Hindlimb muscle (tissue), 1 donor: ENCODE measurements around the gene OTUD6A. TPM values are rescaled to one million over a fixed set of nuclear protein-coding genes. Genes with fewer than 3 reads are reported as not detected.
"Not testable (repeated sequence)": the region's sequence is repeated elsewhere in the genome, so short reads cannot be mapped to it uniquely, and the experiment has no call there.

Experiments used
- DNase-seq: peaks from one replicate; pipeline ENCODE4 v3.0.0-alpha.2; 2013
- polyA plus RNA-seq: library from polyadenylated mRNA; unstranded; fragments of 120-200 nt; gene quantifications from one replicate; pipeline ENCODE4 v1.2.1, GENCODE V29; 2013; ENCODE audit not compliant: insufficient read length

OTUD6A gene
- polyA plus RNA-seq, 1 donor = not detected

DNA sequence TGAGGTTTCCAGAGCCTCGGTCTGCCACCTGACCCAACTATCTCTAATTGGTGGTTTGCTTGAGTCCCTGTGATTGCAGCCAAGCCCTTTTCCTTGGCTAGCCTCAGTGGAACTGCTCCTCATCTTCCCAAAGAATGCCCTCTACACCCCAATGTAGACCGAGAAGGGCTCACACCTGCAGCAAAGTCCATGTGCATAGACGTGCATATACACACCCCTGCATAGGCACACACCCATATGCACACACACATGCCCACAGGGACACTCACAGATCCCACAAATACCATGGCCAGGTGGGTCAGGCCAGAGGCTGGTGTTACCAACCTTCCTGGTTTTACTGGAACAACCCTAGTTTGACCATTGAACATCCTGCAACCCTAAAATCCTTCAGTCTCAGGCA is 12.9 kb upstream of the OTUD6A start:
- DNase-seq = no peak

DNA sequence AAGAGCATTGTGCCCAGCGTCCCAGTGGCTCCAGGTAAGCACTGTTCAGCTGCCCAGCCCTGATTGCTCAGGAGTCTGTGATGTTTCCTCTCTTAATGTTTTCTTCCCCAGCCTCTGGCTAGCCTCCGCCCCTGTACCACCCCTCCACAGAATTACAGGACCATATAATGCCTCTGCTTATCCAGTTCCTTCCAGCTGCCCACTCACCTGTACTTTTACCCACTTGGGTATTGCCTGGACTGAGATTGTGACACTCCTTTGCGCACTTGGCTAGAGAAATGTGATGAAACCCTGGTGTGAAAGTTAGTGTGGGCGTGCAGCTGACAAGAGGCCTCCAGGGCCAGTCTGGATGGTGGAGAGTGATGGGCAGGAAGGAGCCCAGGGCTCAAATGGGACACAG is 12.3 kb upstream of the OTUD6A start, which contains the start of gene AWAT2:
Gene AWAT2, minus strand, starts transcription at position 14 of the 400 bp plus-strand sequence. Its CDS starts 6 bp downstream, at position 8.
- DNase-seq = no peak

DNA sequence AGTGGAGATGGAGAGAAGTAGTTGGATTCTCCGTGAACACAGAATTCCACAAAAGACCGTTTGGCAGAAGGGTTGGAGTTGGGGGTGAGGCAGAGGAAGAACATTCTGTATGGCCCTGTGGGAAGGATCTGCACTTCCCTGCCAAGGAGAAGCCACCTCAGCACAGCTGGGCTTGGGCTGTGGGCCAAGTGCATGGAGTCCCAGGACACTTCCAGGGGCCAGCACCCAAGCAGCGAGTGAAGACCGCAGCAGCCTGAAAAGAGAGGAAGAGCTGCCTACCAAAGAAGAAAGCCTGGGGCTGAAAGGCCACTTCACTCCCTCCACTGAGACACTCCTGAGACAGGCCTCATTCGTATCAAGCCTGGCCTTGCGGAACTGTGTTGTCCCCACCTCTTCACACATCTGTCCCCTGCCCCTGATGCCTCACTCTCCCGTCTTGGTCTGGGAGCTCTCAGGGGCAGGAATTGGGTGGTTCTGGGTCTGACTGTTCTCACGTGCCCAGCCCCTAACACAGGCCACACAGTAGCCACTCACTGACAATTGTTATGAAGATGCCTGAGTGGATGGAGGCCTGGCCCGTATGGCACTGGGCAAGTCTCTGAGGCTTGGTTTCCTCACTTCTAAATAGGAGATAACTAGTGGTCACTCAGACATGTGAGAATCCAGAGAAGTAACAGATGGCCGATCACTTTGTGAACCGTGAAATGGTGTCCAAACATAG is 9.2 kb upstream of the OTUD6A start:
- no peak for DNase-seq

DNA sequence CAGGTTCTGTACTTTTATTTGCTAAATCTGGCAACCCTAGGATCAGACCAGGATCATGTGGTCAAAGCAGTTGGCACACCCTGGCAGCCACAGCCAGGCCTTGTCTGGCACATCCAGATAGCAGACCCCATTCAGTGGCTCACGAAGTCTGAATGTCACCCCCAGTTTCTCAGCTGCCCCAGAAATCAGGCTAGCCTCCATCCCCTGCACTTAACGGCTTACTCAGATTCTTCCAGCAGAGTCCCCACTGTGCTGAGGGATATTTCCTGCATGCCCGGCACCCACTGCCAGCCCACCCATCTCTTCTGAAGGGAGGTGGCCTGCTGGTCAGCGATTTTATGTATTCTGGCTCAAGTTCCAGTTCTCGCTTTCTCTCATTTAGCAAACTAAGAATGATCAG is 7.9 kb upstream of the OTUD6A start:
- no peak for DNase-seq

DNA sequence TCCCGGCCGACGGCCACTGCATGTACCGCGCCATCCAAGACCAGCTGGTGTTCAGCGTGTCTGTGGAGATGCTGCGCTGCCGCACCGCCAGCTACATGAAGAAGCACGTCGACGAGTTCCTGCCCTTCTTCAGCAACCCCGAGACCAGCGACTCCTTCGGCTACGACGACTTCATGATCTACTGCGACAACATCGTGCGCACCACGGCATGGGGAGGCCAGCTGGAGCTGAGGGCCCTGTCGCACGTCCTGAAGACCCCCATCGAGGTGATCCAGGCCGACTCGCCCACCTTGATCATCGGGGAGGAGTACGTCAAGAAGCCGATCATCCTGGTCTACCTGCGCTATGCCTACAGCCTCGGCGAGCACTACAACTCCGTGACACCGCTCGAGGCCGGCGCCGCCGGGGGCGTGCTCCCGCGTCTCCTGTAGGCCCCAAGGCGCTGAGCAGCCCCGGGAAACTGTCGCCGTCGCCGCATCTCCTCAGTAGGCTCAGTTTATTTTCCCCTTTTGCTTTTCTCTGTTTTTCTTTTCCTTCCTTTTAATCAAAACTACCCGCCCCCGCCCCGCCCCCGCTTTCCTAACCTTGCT is 799 bp downstream of the OTUD6A start:
- no peak for DNase-seq

DNA sequence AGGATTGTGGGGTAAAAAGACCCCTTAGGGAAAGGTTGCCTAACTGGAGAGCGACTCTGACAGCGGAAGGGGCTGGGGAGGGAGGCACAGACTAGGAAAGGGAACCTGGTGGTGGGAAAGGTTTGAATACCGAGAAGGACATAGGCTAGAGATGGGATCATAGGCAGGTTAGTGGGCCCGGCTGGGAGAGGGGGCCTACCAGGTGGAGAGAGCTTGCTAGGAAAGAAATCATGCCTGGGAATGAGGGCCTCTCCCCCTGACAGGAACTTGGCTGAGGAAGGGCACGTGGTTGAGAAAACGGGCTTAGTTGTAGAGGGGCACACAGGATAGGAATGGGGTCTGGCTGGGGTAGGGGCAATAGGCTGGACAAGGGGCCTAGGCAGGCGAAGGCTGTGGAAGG is 4.4 kb downstream of the OTUD6A start:
- DNase-seq = no peak

DNA sequence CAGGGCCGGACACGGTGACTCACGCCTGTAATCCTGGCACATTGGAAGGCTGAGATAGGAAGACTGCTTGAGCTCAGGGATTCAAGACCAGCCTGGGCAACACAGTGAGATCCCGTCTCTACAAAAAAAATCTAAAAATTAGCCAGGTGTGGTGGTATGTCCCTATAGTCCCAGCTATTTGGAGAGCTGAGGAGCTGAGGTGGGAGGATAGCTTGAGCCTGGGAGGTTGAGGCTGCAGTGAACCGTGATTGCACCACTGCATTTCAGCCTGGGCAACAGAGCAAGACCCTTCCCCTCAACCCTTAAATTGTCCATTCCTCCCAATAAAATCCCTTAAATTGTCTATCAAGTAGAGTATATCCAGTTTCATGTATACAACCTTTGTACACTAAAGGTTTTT is 17.0 kb downstream of the OTUD6A start:
- no peak for DNase-seq

DNA sequence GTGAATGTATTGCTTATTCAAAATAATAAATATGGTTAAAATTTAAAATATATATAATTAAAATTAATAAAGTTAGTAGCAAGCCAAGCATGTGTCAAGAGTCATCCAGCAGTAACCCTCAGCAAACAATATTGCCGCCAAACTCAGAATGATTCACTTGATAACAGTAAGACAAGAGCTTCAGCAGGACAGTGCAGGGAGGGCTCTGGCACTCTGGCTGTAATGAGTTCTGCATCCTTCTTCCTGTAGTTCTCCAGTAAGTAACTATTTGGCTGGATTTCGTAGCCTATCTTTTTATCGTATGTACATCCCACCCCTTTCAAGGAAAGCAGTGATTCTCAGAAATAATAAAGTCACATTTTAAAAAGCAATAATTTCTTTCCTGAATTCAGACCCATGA is 17.6 kb downstream of the OTUD6A start:
- no peak for DNase-seq

DNA sequence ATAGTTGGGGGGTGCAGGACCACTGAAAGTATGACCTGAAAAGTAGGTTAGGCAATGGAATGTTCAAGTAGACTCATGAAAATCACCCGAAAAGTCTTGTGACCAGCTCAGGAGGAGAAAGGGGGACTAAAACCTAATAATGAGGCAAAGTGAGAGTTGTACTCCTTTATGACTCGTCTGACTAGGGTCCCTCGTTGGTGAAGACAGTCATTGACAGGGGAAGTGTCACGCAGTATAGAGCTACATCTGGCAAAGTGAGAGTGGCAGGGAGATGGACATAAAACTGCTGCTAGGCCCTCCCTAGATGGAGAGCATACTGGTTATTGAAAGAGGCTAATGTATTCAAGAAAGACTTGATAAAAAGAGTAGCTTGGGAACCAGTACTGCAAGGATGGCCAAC is 20.5 kb downstream of the OTUD6A start:
- no peak for DNase-seq

DNA sequence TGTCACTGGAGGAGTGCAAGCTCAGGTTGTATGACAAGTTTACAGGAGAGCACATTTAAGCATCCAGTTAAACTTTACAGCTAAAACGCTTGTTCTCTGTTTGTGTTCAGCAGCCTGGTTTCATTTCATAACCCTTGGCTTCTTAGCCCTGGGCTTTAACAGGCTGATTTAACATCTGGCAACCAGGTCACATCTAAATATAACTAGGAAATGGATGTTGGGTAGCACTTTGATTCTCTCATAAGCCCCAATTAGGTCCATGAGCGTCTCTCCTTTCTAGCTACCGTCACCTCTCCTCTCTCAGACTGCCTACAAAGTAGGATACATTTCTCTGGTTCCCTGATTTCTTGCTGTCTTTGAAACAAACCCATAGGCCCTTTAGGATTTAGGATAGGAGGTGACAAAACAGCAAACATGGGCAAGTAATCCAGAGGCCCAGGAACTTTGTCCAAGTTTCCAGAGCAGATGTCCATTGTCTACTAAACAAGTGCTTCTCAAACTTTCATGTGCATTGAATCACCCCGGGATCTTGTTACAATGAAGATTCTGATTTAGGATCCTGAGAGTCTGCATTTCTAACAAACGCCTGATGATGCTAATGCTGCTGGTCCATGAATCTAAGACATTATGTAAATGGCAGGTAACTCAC is 22.5 kb downstream of the OTUD6A start:
- peak; percentile 16 for DNase-seq

DNA sequence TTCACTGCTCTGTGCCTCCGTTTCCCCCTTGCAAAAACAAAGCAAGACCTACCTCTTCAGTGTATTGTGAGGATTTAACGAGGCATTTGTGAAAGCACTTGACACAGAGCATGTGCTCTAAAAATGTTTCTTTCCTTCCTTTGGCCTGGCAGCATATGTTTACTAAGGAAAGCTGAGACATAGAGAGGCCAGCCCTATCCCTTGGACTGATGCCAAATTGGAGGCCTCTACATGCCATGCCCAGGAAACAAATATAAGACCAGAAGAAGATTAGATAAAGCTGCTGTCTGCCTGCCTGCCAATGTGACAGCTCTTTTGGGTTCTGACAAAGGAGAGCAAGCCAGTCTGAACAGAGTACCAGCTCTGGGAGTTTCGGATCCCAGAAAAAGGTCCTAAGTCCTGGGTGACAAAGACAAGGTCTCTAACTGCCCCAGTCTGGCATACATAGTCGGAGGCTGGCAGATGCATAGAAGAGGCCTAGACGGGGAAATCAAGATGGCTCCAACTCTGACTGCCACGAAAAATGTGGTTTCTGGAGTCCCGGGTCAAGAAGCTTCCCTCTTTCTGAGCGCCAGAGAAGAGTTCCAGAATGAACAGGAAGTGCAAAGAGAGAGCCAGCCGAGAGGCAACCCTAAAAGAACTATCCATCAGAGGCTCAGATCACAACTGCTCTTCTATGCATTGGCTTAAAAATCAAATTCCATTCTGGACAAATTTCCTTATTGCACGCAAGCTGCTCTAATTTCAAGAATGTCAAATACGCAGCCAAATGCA is 25.8 kb downstream of the OTUD6A start:
- no peak for DNase-seq

DNA sequence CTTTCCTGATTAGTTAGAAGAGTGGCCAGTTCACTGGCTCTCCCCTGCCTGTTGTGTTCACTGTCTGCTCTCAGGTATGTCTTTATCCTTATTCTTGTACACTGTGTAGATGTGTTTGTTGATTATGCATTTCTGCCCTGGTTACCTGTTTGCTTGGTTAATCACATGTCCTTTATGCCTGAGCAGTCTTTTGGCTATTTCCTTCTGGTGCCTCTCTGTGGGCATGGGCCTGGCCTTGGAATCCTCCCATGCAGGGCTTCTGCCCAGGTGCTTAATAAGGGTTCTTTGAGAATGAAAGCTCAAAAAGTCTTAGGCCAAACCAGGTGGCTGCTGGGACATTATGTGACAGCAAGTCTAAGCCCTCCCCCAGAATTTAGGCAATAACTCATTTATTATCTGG is 26.5 kb downstream of the OTUD6A start:
- no peak for DNase-seq

DNA sequence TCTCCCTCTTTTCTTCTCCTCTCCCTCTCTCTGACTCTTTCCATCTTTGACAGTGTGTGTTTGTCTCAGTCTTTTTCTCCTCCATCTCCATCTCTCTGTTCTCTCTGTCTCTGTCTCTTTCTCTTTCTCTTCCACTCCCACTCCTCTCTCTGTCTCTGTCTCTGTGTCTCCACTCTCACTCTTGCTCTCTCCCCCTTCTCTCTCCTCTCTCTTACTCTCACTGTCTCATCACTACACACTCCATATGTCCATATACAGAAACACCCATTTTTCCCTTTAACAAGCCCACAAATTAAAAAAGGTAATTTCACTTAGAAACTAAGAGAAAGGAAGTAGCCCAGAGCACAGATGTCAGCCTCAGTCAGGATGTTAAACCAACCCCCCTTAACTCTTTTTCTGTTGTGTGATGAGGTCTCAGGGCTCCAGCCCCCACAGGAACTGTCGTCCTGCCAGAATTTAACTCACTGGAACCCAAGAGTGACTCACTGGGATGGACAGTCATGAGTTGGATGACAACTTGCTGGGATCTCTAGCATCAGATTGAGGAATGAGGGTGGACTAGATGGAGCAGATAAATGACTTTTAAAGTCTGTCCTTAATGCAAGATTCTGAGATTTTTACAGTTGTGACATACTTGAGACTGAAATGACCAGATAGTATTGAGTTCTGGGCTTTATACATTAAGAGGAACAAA is 27.5 kb downstream of the OTUD6A start:
- no peak for DNase-seq

DNA sequence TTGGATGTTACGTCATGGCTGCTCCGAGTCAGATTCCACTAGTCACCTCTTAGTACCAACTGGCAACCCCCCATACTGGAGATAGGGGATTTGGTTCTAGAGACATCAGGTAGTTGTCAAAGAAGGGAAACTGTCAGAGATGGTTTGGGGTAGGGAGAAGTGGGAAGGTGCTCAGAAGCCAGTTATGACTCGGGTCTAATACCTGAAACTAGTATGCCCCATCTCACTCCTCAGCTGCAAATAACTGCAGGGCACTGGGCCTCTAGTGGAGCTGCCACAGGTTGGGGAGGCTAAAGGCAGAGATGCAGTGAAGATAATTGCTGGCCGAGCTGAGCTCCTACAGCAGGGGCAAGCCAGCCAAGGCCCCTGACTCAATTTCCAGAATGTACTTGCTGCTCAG is 30.0 kb downstream of the OTUD6A start:
- DNase-seq = no peak

DNA sequence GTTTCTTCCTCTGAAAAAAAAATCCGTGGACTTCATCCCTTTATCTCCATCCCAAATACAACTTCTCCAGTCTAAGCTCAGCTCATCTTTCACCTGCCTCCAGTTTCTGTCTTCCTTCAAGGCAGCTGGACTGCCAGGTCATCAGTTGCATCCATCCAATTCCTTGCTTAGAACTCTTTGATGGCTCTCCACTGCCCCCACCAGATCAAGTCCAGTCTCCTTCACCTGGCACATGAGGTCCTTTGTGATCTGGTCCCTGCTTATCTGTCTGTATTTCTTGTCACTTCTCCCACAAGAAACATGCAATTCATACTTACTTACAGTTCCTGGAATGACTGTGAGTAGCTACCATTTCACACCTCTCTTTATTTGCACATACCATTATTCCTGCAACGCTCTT is 33.8 kb downstream of the OTUD6A start:
- DNase-seq = peak; percentile 9

DNA sequence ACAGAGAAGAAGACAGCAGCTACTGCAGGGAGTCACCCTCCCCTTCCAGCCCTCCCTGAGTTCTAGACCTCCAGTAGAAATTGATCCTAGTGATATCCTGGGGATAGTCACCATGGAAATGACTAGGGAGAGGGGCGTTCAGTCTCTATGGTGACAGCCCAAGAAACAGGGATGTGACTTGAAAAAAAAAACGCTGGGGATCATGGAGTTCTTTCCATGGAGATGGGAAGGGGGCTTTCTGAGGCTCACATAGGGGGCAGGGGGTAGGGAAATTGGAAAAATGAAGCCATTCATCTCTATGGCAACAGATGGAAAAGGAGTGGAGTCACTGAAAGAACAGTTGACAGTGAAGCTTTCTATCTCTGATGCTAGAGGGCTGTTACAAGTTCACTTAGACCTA is 43.0 kb downstream of the OTUD6A start:
- DNase-seq = no peak

DNA sequence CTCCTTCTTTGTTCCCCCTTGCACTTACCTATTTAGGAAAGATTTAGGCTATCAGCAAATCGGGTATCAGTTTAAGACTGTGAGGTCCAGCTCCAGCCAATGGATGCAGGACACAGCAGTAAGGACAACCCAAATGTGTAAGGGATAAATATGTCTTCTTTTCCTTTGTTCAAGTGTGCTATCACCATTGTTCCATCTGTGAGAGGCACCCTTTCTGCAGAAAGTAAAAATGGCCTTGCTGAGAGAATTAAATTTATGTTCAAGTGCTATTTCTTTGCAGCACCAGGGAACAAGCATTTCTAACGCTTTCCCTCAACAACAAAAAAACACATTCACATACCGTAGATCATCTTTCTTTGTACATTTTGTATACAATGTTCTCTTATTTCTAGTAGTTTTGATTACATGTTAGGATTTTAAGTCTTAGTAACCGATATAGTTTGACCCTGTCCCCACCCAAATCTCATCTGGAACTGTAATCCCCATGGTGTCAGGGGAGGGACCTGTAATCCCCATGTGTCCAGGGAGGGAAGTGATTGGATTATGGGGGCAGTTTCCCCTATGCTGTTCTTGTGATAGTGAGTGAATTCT is 49.3 kb downstream of the OTUD6A start:
- not testable (repeated sequence) for DNase-seq

Other genes starting within 250 kb of the OTUD6A start
- not detected for gene AWAT2, start 12.5 kb upstream of the OTUD6A start, polyA plus RNA-seq
- 117 TPM for gene IGBP1, start 71.0 kb downstream of the OTUD6A start, polyA plus RNA-seq
- not detected for gene DGAT2L6, start 115.0 kb downstream of the OTUD6A start, polyA plus RNA-seq
- gene AWAT1, start 172.2 kb downstream of the OTUD6A start, polyA plus RNA-seq = not detected
- gene P2RY4, start 197.7 kb downstream of the OTUD6A start, polyA plus RNA-seq = 0.25 TPM
- 0.41 TPM for gene ARR3, start 205.9 kb downstream of the OTUD6A start, polyA plus RNA-seq
- 0.36 TPM for gene RAB41, start 219.7 kb downstream of the OTUD6A start, polyA plus RNA-seq
- gene PDZD11, start 227.5 kb downstream of the OTUD6A start, polyA plus RNA-seq = 32.5 TPM
- gene KIF4A, start 227.6 kb downstream of the OTUD6A start, polyA plus RNA-seq = 5.2 TPM